ENCODE data around the gene PTPRN.
"Not testable (repeated sequence)": the region's sequence is repeated elsewhere in the genome, so short reads cannot be mapped to it uniquely, and the experiment has no call there.

The PTPRN gene

GRCh38 chr2:219291910-219292490, 17.2 kb downstream of the PTPRN start:
- Histone ChIP-seq H3K4me1 (ENCODE audit: control insufficient read depth, low read depth, low read length) (peaks cover 3% of the 10 kb centered on the region), H3K9ac (ENCODE audit: low read length) (no peak overlapping the region), H3K9me3 (ENCODE audit: control insufficient read depth, low read depth, low read length) (no peaks in the 10 kb centered on the region), H3K4me3 (ENCODE audit: low read length) (no peak overlapping the region), H3K27ac (ENCODE audit: low read length) (no peak overlapping the region), H3K27me3 (ENCODE audit: control insufficient read depth, insufficient read depth, low read length) (peaks cover 26% of the 10 kb centered on the region), H3K36me3 (ENCODE audit: control insufficient read depth, low read depth, low read length) (no peaks in the 10 kb centered on the region)

GRCh38 chr2:219291394-219291793, 17.8 kb downstream of the PTPRN start:
- no peaks in the 10 kb centered on the region for H3K36me3 ChIP-seq (ENCODE audit: control insufficient read depth, low read depth, low read length)
- H3K27ac ChIP-seq (ENCODE audit: low read length) = no peak overlapping the region
- H3K9ac ChIP-seq (ENCODE audit: low read length) = no peak overlapping the region
- no peaks in the 10 kb centered on the region for H3K9me3 ChIP-seq (ENCODE audit: control insufficient read depth, low read depth, low read length)
- peaks cover 3% of the 10 kb centered on the region for H3K4me1 ChIP-seq (ENCODE audit: control insufficient read depth, low read depth, low read length)
- H3K27me3 ChIP-seq (ENCODE audit: control insufficient read depth, insufficient read depth, low read length) = peaks cover 25% of the 10 kb centered on the region
- H3K4me3 ChIP-seq (ENCODE audit: low read length) = no peak overlapping the region

GRCh38 chr2:219290381-219291171, 18.6 kb downstream of the PTPRN start:
- H3K4me3 ChIP-seq (ENCODE audit: low read length) = no peak overlapping the region
- H3K36me3 ChIP-seq (ENCODE audit: control insufficient read depth, low read depth, low read length) = no peaks in the 10 kb centered on the region
- H3K4me1 ChIP-seq (ENCODE audit: control insufficient read depth, low read depth, low read length) = peaks cover 3% of the 10 kb centered on the region
- H3K27ac ChIP-seq (ENCODE audit: low read length) = no peak overlapping the region
- H3K9ac ChIP-seq (ENCODE audit: low read length) = no peak overlapping the region
- H3K9me3 ChIP-seq (ENCODE audit: control insufficient read depth, low read depth, low read length) = no peaks in the 10 kb centered on the region
- peaks cover 17% of the 10 kb centered on the region for H3K27me3 ChIP-seq (ENCODE audit: control insufficient read depth, insufficient read depth, low read length)

GRCh38 chr2:219289537-219290361, 19.5 kb downstream of the PTPRN start:
- Histone ChIP-seq H3K27ac (ENCODE audit: low read length) (no peak overlapping the region), H3K4me3 (ENCODE audit: low read length) (no peak overlapping the region)

GRCh38 chr2:219289195-219289536, 20.0 kb downstream of the PTPRN start:
- Histone ChIP-seq H3K4me1 (ENCODE audit: control insufficient read depth, low read depth, low read length) (peaks cover 3% of the 10 kb centered on the region), H3K36me3 (ENCODE audit: control insufficient read depth, low read depth, low read length) (no peaks in the 10 kb centered on the region), H3K4me3 (ENCODE audit: low read length) (no peak overlapping the region), H3K27ac (ENCODE audit: low read length) (no peak overlapping the region), H3K9ac (ENCODE audit: low read length) (no peak overlapping the region), H3K9me3 (ENCODE audit: control insufficient read depth, low read depth, low read length) (no peaks in the 10 kb centered on the region), H3K27me3 (ENCODE audit: control insufficient read depth, insufficient read depth, low read length) (peaks cover 8% of the 10 kb centered on the region)

More at GRCh38 chr2:219289537-219290361, 19.5 kb downstream of the PTPRN start:
- peaks cover 10% of the 10 kb centered on the region for H3K27me3 ChIP-seq (ENCODE audit: control insufficient read depth, insufficient read depth, low read length)
- no peaks in the 10 kb centered on the region for H3K9me3 ChIP-seq (ENCODE audit: control insufficient read depth, low read depth, low read length)
- no peaks in the 10 kb centered on the region for H3K36me3 ChIP-seq (ENCODE audit: control insufficient read depth, low read depth, low read length)
- peaks cover 3% of the 10 kb centered on the region for H3K4me1 ChIP-seq (ENCODE audit: control insufficient read depth, low read depth, low read length)
- no peak overlapping the region for H3K9ac ChIP-seq (ENCODE audit: low read length)

- H3K36me3 ChIP-seq (ENCODE audit: control insufficient read depth, low read depth, low read length) = no peaks in the 10 kb centered on the region
- no peaks in the 10 kb centered on the region for H3K4me1 ChIP-seq (ENCODE audit: control insufficient read depth, low read depth, low read length)
- no peaks in the 10 kb centered on the region for H3K27me3 ChIP-seq (ENCODE audit: control insufficient read depth, insufficient read depth, low read length)
- H3K4me3 ChIP-seq (ENCODE audit: low read length) = no peak overlapping the region
- H3K9me3 ChIP-seq (ENCODE audit: control insufficient read depth, low read depth, low read length) = no peaks in the 10 kb centered on the region
- no peak overlapping the region for H3K27ac ChIP-seq (ENCODE audit: low read length)
- no peak overlapping the region for H3K9ac ChIP-seq (ENCODE audit: low read length)
These were observed 21.5 kb downstream of the PTPRN start for GRCh38 chr2:219287580-219288265.

- not testable (repeated sequence) for H3K36me3 ChIP-seq (ENCODE audit: control insufficient read depth, low read depth, low read length); H3K9ac ChIP-seq (ENCODE audit: low read length); H3K4me3 ChIP-seq (ENCODE audit: low read length); H3K9me3 ChIP-seq (ENCODE audit: control insufficient read depth, low read depth, low read length); H3K27me3 ChIP-seq (ENCODE audit: control insufficient read depth, insufficient read depth, low read length); H3K4me1 ChIP-seq (ENCODE audit: control insufficient read depth, low read depth, low read length); H3K27ac ChIP-seq (ENCODE audit: low read length)
These were observed 22.1 kb downstream of the PTPRN start for GRCh38 chr2:219287116-219287440.

GRCh38 chr2:219286436-219287115, 22.6 kb downstream of the PTPRN start:
- Histone ChIP-seq H3K27me3 (ENCODE audit: control insufficient read depth, insufficient read depth, low read length) (no peaks in the 10 kb centered on the region), H3K27ac (ENCODE audit: low read length) (no peak overlapping the region), H3K4me3 (ENCODE audit: low read length) (no peak overlapping the region), H3K4me1 (ENCODE audit: control insufficient read depth, low read depth, low read length) (no peaks in the 10 kb centered on the region), H3K9ac (ENCODE audit: low read length) (no peak overlapping the region), H3K36me3 (ENCODE audit: control insufficient read depth, low read depth, low read length) (no peaks in the 10 kb centered on the region), H3K9me3 (ENCODE audit: control insufficient read depth, low read depth, low read length) (no peaks in the 10 kb centered on the region)

- no peaks in the 10 kb centered on the region for H3K9me3 ChIP-seq (ENCODE audit: control insufficient read depth, low read depth, low read length)
- H3K9ac ChIP-seq (ENCODE audit: low read length) = no peak overlapping the region
- H3K4me1 ChIP-seq (ENCODE audit: control insufficient read depth, low read depth, low read length) = no peaks in the 10 kb centered on the region
- no peaks in the 10 kb centered on the region for H3K36me3 ChIP-seq (ENCODE audit: control insufficient read depth, low read depth, low read length)
- no peak overlapping the region for H3K27ac ChIP-seq (ENCODE audit: low read length)
- H3K27me3 ChIP-seq (ENCODE audit: control insufficient read depth, insufficient read depth, low read length) = no peaks in the 10 kb centered on the region
- no peak overlapping the region for H3K4me3 ChIP-seq (ENCODE audit: low read length)
These were observed 23.2 kb downstream of the PTPRN start for GRCh38 chr2:219285894-219286425.

GRCh38 chr2:219285373-219285735, 23.8 kb downstream of the PTPRN start:
- no peaks in the 10 kb centered on the region for H3K9me3 ChIP-seq (ENCODE audit: control insufficient read depth, low read depth, low read length)
- no peaks in the 10 kb centered on the region for H3K36me3 ChIP-seq (ENCODE audit: control insufficient read depth, low read depth, low read length)
- H3K27ac ChIP-seq (ENCODE audit: low read length) = no peak overlapping the region
- H3K9ac ChIP-seq (ENCODE audit: low read length) = no peak overlapping the region
- no peaks in the 10 kb centered on the region for H3K4me1 ChIP-seq (ENCODE audit: control insufficient read depth, low read depth, low read length)
- H3K27me3 ChIP-seq (ENCODE audit: control insufficient read depth, insufficient read depth, low read length) = no peaks in the 10 kb centered on the region
- no peak overlapping the region for H3K4me3 ChIP-seq (ENCODE audit: low read length)
